Activated effector memory CD4-positive, alpha-beta T cell treated with anti-CD3 and anti-CD28 coated beads, Interleukin-2, amount 50 U/mL, for 16 hours (primary cell): ENCODE measurements around the gene GSTM1.
"Not testable (repeated sequence)": the region's sequence is repeated elsewhere in the genome, so short reads cannot be mapped to it uniquely, and the experiment has no call there.

ENCODE experiments used
- DNase-seq: peaks from one replicate; pipeline ENCODE4 v3.0.0-alpha.2; 2020

Gene GSTM1

DNA sequence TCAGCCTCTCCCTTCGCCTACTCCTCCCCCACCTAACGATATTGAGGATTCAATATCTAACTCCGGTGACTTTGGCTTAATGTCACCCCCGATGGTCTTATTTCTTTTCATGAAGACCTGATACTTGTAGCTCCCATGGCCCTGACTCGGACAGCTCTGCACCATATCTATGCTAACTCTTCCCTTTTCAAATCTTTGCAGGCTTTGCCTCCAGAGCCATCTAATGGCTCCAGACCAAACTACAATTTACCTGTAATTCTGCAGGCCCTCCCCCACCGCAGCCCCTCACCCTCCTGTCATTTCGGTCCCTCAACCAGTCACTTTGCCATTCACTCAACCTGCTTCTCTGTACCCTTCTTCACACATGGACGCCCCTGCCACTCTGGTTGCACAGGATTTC, 16.6 kb downstream of the GSTM1 start:
- DNase-seq, result no peak

DNA sequence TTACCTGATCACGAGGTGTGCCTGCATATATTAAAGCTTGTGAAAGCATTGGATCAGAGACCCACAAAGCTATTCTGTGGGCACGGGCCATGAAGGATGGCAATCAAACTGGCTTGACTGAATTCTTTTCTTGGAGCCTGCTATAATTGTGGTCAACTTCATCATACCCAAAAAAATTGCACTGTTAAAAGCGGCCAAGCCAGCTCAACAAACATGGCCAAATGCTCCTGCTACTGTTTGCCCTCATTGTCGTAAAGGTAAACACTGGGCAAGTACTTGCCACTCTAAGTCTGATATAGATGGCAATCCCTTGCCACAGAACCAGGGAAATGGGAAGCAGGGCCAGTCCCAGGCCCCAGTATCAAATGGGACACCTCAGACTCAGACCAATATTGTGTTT, 17.8 kb downstream of the GSTM1 start:
- DNase-seq, result no peak

DNA sequence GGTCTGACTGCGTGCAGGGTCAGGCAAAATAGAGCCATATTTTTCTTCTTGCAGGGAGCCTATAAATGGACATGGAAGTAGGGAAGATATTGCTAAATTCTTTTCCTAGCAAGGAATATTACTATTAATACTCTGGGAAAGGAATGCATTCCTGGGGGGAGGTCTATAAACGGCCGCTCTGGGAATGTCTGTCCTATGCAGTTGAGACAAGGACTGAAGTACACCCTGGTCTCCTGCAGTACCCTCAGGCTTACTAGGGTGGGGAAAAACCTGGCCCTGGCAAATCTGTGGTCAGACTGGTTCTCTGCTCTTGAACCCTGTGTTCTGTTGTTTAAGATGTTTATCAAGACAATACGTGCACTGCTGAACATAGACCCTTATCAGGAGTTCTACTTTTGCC, 21.3 kb downstream of the GSTM1 start:
- not testable (repeated sequence) for DNase-seq

GRCh38 chr1:109709822-109710221, 22.2 kb downstream of the GSTM1 start:
- not testable (repeated sequence) for DNase-seq

DNA sequence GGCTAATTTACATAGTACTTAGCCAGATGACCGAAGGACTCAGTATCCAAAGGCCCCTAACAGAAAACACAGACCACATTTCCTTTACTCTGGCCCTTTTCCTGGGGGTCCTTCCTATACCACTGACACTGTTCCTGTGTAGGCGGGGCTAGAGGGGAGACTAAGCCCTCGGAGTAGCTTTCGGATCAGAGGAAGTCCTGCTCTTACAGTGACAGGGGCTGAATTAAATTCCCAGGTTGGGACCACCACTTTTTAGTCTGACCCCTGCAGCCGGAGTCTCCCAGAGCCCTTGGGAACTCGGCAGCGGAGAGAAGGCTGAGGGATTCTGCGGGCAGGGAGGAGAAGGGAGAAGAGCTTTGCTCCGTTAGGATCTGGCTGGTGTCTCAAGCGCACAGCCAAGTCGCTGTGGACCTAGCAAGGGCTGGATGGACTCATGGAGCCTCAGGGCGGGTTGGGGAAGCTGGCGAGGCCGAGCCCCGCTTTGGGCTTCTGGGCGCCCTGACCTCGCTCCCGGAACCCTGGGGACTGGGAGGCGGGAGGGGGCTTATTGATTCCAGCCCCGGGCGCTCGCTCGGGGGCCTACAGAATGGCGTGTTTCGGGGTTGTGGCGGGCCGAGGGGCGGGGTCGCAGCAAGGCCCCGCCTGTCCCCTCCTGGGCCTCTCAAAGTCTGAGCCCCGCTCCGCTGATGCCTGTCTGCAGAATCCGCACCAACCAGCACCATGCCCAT, 24.1 kb downstream of the GSTM1 start, which contains the start of gene GSTM5:
Gene GSTM5, plus strand, starts transcription at position 659 of the 728 bp plus-strand sequence. Its CDS starts 62 bp downstream, at position 721.
- not testable (repeated sequence) for DNase-seq

DNA sequence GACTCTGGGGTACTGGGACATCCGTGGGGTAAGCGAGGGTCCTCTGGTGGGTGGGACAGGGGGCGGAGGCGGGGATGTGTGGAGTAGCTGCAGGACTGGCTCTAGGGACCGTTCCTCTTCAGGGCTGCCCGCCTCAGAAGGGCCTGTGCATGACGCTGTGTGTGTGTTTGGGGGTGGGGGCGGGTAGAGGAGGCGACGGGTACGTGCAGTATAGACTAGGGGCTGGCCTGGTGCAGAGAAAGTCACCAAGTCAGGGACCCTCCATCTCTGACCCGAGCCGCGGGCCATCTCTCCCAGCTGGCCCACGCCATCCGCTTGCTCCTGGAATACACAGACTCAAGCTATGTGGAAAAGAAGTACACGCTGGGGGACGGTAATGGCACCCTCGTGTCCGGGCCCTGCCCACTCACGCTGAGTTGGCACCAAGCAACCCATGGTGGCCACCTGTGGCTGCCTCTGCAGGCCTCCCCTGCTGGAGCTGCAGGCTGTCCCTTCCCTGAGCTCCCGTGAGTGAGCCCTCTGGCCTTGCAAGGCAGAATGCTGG, 24.8 kb downstream of the GSTM1 start:
- DNase-seq, result no peak

- DNase-seq, result no peak
These were observed 26.0 kb downstream of the GSTM1 start for GRCh38 chr1:109713636-109714035.

DNA sequence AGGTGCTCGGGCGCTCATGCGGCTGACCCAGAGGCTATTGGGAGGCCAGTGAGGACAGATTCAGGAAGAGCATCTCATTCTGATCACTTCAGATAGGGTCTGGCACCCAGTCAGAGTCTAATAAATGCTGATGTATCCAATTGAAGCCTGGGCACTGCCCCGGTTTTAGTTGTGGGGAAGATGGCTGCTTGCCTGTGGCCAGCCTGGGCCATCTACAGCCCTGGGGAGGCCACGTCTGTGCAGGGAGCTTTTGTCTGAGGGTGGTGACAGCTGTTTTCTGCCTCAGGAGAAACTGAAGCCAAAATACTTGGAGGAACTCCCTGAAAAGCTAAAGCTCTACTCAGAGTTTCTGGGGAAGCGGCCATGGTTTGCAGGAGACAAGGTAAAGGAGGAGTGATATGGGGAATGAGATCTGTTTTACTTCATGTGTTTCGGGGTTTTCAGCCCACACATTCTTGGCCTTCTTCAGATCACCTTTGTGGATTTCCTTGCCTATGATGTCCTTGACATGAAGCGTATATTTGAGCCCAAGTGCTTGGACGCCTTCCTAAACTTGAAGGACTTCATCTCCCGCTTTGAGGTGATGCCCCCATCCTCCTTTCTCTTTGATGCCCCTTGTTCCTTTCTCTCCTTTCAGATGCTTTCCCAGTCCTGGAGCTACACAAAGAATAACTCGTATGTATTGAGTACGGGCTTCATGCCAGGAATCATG, 27.2 kb downstream of the GSTM1 start:
- no peak for DNase-seq

DNA sequence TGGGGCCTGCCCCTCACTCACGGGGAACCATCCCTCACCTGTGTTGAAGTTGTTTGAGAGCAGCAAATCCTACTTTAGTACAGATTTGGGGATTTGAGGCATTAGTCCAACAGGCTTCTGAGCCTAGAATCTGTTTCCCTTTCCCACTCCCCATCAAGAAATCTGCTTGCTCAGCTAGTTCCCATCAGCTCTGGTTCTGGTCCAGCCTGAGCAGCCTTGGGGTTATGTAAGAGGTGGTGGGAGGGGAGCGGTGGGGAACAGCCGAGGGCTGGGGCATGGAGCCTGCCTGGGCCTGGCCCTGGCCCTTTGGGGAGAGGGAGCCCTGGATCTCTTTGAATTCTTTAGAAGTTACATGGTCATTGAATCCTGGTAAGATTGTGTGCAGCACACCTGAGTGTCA, 28.5 kb downstream of the GSTM1 start:
- DNase-seq, result no peak

GRCh38 chr1:109716570-109717090, 29.0 kb downstream of the GSTM1 start:
- no peak for DNase-seq

DNA sequence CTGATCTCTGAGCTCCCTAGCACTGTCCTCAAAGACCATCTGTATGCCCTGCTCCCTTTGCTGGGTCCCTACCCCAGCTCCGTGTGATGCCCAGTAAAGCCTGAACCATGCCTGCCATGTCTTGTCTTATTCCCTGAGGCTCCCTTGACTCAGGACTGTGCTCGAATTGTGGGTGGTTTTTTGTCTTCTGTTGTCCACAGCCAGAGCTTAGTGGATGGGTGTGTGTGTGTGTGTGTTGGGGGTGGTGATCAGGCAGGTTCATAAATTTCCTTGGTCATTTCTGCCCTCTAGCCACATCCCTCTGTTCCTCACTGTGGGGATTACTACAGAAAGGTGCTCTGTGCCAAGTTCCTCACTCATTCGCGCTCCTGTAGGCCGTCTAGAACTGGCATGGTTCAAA, 30.1 kb downstream of the GSTM1 start:
- DNase-seq, result no peak

DNA sequence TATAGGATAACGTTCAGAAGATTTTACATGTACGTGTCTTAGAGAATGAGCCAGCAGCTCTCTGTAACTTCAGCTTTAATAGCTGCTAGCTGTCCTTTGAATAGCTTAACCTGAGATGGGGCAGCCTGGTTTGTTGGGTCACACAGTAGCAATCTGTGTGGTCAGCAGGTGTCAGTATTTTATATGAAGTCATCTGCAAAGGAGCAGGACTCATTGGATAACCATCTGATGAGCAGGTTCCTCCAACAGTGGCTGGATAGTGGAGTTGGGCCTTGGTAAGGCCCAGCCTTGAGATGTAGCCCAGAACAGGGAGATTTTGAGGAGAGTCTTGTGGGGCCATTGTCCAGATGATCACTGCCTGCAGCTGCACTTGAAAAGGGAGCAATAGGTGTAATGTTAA, 30.9 kb downstream of the GSTM1 start:
- DNase-seq, result no peak

DNA sequence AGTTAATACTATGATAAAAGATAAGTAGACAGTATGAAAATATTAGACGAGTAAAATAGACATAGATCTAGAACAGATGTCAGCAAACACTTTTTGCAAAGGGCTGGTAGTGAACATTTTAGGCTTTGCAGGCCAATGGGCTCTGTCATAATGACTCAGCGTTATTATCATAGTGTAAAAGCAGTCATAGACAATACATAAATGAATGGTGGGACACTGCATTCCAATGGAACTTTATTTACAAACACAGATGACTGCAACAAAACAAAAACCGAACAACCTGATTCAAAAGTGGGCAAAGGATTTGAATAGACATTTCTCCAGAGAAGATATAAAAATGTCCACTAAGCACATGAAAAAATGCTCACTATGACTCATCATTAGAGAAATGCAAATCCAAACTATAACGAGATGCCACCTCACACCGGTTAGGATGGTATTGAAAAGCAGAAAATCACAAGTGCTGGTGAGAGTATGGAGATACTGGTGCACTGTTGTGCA, 31.8 kb downstream of the GSTM1 start:
- no peak for DNase-seq

DNA sequence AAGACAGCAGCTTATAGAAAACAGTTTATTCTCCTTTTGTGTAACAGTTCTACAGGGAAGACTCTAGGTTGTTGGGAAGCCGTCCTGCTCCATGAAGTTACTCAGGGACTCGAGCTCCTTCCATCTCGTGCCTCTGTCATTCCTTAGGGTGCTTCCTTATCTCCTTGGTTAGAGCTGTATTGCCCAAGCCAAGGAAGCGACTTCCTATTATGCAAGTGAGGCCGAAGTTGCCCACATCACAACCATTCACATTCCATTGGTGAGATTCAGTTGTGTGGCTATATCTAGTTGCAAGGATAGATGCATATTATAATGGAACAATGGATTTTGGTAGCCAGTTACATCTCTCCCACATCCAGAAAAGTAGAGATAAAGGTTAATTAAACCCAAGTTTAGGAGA, 33.4 kb downstream of the GSTM1 start:
- DNase-seq, result no peak

- no peak for DNase-seq
These were observed 34.4 kb downstream of the GSTM1 start for GRCh38 chr1:109721971-109722370.

- DNase-seq, result no peak
These were observed 35.5 kb downstream of the GSTM1 start for GRCh38 chr1:109722908-109723691.

- DNase-seq, result no peak
These were observed 37.3 kb downstream of the GSTM1 start for GRCh38 chr1:109724933-109725332.

DNA sequence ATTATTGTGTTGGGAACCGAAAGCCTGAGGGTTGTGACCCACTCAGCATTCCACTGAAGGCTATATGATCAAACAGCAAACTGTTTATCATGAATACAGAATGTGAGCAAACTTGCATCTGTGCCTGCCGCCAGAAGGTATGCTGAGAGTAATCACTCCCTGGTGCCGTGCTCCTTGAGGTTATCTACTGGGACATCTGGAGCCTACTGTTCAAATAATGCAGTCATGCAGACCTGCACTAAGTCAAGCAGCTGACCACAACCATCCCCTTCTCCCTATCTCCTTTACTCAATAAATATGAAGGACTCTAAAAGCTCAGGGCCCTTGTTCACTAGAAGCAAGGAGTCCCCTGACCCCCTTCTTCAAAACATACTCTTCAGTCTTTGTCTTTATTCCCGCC, 37.9 kb downstream of the GSTM1 start:
- no peak for DNase-seq

- no peak for DNase-seq
These were observed 38.4 kb downstream of the GSTM1 start for GRCh38 chr1:109726007-109726406.

GRCh38 chr1:109726728-109727373, 39.2 kb downstream of the GSTM1 start:
- DNase-seq, result no peak

DNA sequence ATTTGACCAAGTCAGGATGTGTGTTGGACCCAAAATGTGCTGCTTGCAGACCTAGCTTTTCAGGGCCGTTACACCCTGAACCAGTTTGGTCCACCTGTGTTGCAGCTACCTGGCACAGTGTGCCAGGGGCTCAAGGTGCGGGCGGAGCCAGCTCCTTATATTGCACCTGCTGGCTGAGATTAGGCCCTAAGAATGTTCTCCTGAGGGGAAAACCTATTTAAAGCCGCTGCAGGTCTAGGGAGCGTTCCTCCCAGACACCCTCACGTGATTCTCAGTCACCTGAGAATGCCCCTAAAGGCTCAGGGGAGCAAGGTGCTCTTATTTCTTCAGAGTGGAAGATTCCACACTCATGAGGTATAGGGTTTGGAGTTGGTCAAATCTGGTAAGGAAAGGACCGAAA, 41.3 kb downstream of the GSTM1 start:
- no peak for DNase-seq

GRCh38 chr1:109730666-109731065, 43.0 kb downstream of the GSTM1 start:
- no peak for DNase-seq
